CD14-positive monocyte (primary cell): ENCODE results near the gene BMPR1B. TPM values are rescaled to one million over a fixed set of nuclear protein-coding genes. Genes with fewer than 3 reads are reported as not detected.

Source experiments
- DNase-seq, 3 donors: peaks; one replicate each; pipeline ENCODE4 v3.0.0-alpha.2; 2011 to 2022
- H2AFZ ChIP-seq: 2 replicates; pipeline ENCODE4 v1.6.0; 2012; ENCODE audit warnings: mild to moderate bottlenecking, low read depth, low read length, inconsistent platforms; ENCODE audit not compliant: insufficient read depth, poor library complexity, severe bottlenecking
- H3K27ac ChIP-seq, 2 donors: 1 replicate in 1 of 2; 2 replicates in 1 of 2; pipeline ENCODE4 v1.5.1; 2012 to 2013; ENCODE audit warnings: low read length in 2 of 2, control low read depth in 1 of 2, inconsistent platforms in 1 of 2, low read depth in 1 of 2, mild to moderate bottlenecking in 1 of 2
- H3K27me3 ChIP-seq, 2 donors: one replicate each; pipeline versions ENCODE4 v1.6.0 to v1.6.1; 2011 to 2013; ENCODE audit warnings: low read length in 2 of 2; ENCODE audit not compliant: control insufficient read depth in 2 of 2, insufficient read depth in 2 of 2
- H3K36me3 ChIP-seq, 2 donors: replicated peaks in 1 of 2; 1 replicate in 1 of 2; 2 replicates in 1 of 2; pipeline versions ENCODE4 v1.5.1 to v1.6.1; 2012 to 2013; ENCODE audit warnings: low read length in 2 of 2, control low read depth in 1 of 2, inconsistent platforms in 1 of 2, mild to moderate bottlenecking in 1 of 2; ENCODE audit not compliant: insufficient read depth in 2 of 2, control insufficient read depth in 1 of 2
- H3K4me1 ChIP-seq, 2 donors: 1 replicate in 1 of 2; 2 replicates in 1 of 2; pipeline versions ENCODE4 v1.5.1 to v1.6.1; 2012 to 2013; ENCODE audit warnings: low read length in 2 of 2, control low read depth in 1 of 2, inconsistent platforms in 1 of 2, mild to moderate bottlenecking in 1 of 2, moderate library complexity in 1 of 2; ENCODE audit not compliant: insufficient read depth in 2 of 2, control insufficient read depth in 1 of 2
- H3K4me2 ChIP-seq: replicated peaks from 2 replicates; pipeline ENCODE3; 2012; ENCODE audit warnings: low read length, moderate library complexity, mild to moderate bottlenecking; ENCODE audit not compliant: poor library complexity, severe bottlenecking; ENCODE audit errors: extremely low read depth
- H3K4me3 ChIP-seq, 3 experiments: fragments of 200-600 bp in 1 of 3; sonication (generic) in 1 of 3; replicated peaks in 1 of 3; 1 replicate in 2 of 3; 2 replicates in 1 of 3; pipeline ENCODE4 v1.5.1; 2011 to 2013; ENCODE audit warnings: low read length in 3 of 3, mild to moderate bottlenecking in 3 of 3, control low read depth in 2 of 3, low read depth in 2 of 3, inconsistent platforms in 1 of 3, moderate library complexity in 1 of 3
- H3K79me2 ChIP-seq: 2 replicates; pipeline ENCODE4 v1.6.0; 2012; ENCODE audit warnings: mild to moderate bottlenecking, control low read depth, inconsistent platforms, low read length, moderate library complexity; ENCODE audit not compliant: insufficient read depth
- H3K9ac ChIP-seq: 2 replicates; pipeline ENCODE4 v1.6.0; 2017; ENCODE audit warnings: low read length, mild to moderate bottlenecking; ENCODE audit not compliant: insufficient read depth, poor library complexity, severe bottlenecking
- H3K9me3 ChIP-seq, 2 donors: replicated peaks in 1 of 2; 1 replicate in 1 of 2; 2 replicates in 1 of 2; pipeline versions ENCODE4 v1.5.1 to v1.6.1; 2012 to 2013; ENCODE audit warnings: low read length in 2 of 2, control low read depth in 1 of 2; ENCODE audit not compliant: control insufficient read depth in 1 of 2, insufficient read depth in 1 of 2
- H4K20me1 ChIP-seq: 2 replicates; pipeline ENCODE4 v1.6.0; 2012; ENCODE audit warnings: mild to moderate bottlenecking, low read length, control low read depth, moderate library complexity; ENCODE audit not compliant: insufficient read depth
- H3K27ac Mint-ChIP-seq, 7 donors: one replicate each; pipeline ENCODE4 v1.8.0; 2020; ENCODE audit warnings: mild to moderate bottlenecking in 7 of 7, mixed read lengths in 7 of 7, moderate library complexity in 6 of 7, inconsistent platforms in 2 of 7
- H3K27me3 Mint-ChIP-seq, 3 donors: one replicate each; pipeline ENCODE4 v1.8.0; 2021 to 2022; ENCODE audit warnings: low read depth in 3 of 3, mild to moderate bottlenecking in 3 of 3, mixed read lengths in 3 of 3, moderate library complexity in 3 of 3, inconsistent platforms in 1 of 3
- H3K36me3 Mint-ChIP-seq, 2 donors: one replicate each; pipeline ENCODE4 v1.8.0; 2020; ENCODE audit warnings: mixed read lengths in 2 of 2, inconsistent platforms in 1 of 2, mild to moderate bottlenecking in 1 of 2
- H3K4me1 Mint-ChIP-seq: one replicate; pipeline ENCODE4 v1.8.0; 2020; ENCODE audit warnings: mild to moderate bottlenecking, mixed read lengths
- H3K4me3 Mint-ChIP-seq, 2 donors: one replicate each; pipeline ENCODE4 v1.8.0; 2020; ENCODE audit warnings: mild to moderate bottlenecking in 2 of 2, mixed read lengths in 2 of 2, moderate library complexity in 1 of 2
- H3K9me3 Mint-ChIP-seq, 7 donors: one replicate each; pipeline ENCODE4 v1.8.0; 2020 to 2022; ENCODE audit warnings: mixed read lengths in 7 of 7, mild to moderate bottlenecking in 6 of 7, moderate library complexity in 6 of 7, inconsistent platforms in 2 of 7
- CTCF ChIP-seq: fragments of 200-600 bp; IDR thresholded peaks from one replicate; pipeline ENCODE4 v1.8.0; 2022; ENCODE audit warnings: antibody characterized with exemption, mild to moderate bottlenecking
- WGBS: methylation state at CpG from one replicate; pipeline ENCODE4 v1.1.5; 2013; ENCODE audit warnings: missing lambda C conversion rate; ENCODE audit not compliant: insufficient coverage; 5-methylcytosine and 5-hydroxymethylcytosine counted together
- intact Hi-C, 2 donors: fragments of 100-400 bp; cut with micrococcal nuclease; formaldehyde crosslinking; loops; one replicate each; pipeline versions ENCODE4 v1.15.0 to v1.15.1; 2023
- polyA plus RNA-seq, 3 donors: library from polyadenylated mRNA; depleted of rRNA in 1 of 3; unstranded in 2 of 3; stranded (reverse) in 1 of 3; fragments of 300-500 nt in 2 of 3; fragments of >200 nt in 1 of 3; fragmentation: Illumina TruSeq in 2 of 3; gene quantifications; 1 replicate in 2 of 3; 2 replicates in 1 of 3; pipeline ENCODE4 v1.2.3, GENCODE V29; 2012 to 2021

BMPR1B gene
- polyA plus RNA-seq, 3 donors, result not detected

- intact Hi-C loops, result no loop called here
- H2AFZ ChIP-seq, result no peak overlapping the region
- Mint-ChIP-seq H3K4me1 (no peaks in the 10 kb centered on the region), H3K9me3 (peaks cover 0 to 2% (median 0%) of the 10 kb centered on the region in 7 donors), H3K27ac (no peak overlapping the region), H3K4me3 (no peak overlapping the region), H3K36me3 (no peaks in the 10 kb centered on the region), H3K27me3 (peaks cover 0 to 1% (median 1%) of the 10 kb centered on the region in 3 donors)
- no peak for DNase-seq
- WGBS, result no CpG with 5 or more reads among the region's 2 CpGs
- H3K4me1 ChIP-seq, result no peaks in the 10 kb centered on the region
- no peak for TF ChIP-seq CTCF
- H3K27me3 ChIP-seq, result no peaks in the 10 kb centered on the region
- H3K4me3 ChIP-seq, result no peak overlapping the region
- no peaks in the 10 kb centered on the region for H3K79me2 ChIP-seq
- H3K9ac ChIP-seq, result no peak overlapping the region
- H3K9me3 ChIP-seq, result peaks cover 0 to 3% of the 10 kb centered on the region in 2 donors
- H4K20me1 ChIP-seq, result no peaks in the 10 kb centered on the region
- H3K36me3 ChIP-seq, result no peaks in the 10 kb centered on the region
- no peak overlapping the region for H3K4me2 ChIP-seq
- H3K27ac ChIP-seq, result no peak overlapping the region
Observed at GRCh38 chr4:94882756-94883155, 125.0 kb downstream of the BMPR1B start.

DNA sequence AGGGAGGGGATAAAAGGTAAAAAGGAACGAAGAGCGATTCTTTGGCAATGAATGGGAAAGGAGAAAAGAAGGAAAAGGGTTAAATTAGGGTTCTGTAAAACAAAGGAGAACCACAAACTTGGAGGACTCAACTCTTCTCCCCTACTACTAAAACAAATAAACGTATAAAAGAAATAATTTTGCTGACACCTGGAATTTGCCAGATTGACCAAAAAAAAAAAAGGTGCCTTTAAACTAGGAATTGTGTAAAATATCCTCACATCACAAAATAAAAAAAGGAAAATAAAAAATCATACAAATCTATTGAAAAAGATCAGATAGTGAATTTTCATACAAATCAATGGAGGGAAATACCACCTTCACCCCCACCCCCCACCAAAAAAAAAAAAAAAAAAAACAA, 129.3 kb downstream of the BMPR1B start:
- peaks cover 0 to 1% (median 0%) of the 10 kb centered on the region in 3 donors for H3K27me3 Mint-ChIP-seq
- no peaks in the 10 kb centered on the region for H3K27me3 ChIP-seq
- H4K20me1 ChIP-seq, result no peaks in the 10 kb centered on the region
- DNase-seq, result no peak
- H3K27ac ChIP-seq, result no peak overlapping the region
- H3K79me2 ChIP-seq, result no peaks in the 10 kb centered on the region
- H3K36me3 ChIP-seq, result no peaks in the 10 kb centered on the region
- no peaks in the 10 kb centered on the region for H3K4me1 Mint-ChIP-seq
- intact Hi-C loops, result no loop called here
- TF ChIP-seq CTCF, result no peak
- H3K4me3 Mint-ChIP-seq, result no peak overlapping the region
- no peak overlapping the region for H3K27ac Mint-ChIP-seq
- H3K9me3 ChIP-seq, result peaks cover 0 to 3% of the 10 kb centered on the region in 2 donors
- H3K9ac ChIP-seq, result no peak overlapping the region
- H3K4me2 ChIP-seq, result no peak overlapping the region
- H3K4me1 ChIP-seq, result no peaks in the 10 kb centered on the region
- no peak overlapping the region for H2AFZ ChIP-seq
- WGBS, result no CpG with 5 or more reads among the region's 3 CpGs
- peaks cover 0 to 5% (median 1%) of the 10 kb centered on the region in 7 donors for H3K9me3 Mint-ChIP-seq
- no peak overlapping the region for H3K4me3 ChIP-seq
- H3K36me3 Mint-ChIP-seq, result no peaks in the 10 kb centered on the region
